Fibroblast of skin of left quadriceps (primary cell): ENCODE data around the gene TSPAN14.

Experiments used
- DNase-seq, 2 experiments: peaks; one replicate each; pipeline ENCODE4 v3.0.0-alpha.2; 2013; ENCODE audit warnings: low read depth in 2 of 2

TSPAN14 gene

DNA sequence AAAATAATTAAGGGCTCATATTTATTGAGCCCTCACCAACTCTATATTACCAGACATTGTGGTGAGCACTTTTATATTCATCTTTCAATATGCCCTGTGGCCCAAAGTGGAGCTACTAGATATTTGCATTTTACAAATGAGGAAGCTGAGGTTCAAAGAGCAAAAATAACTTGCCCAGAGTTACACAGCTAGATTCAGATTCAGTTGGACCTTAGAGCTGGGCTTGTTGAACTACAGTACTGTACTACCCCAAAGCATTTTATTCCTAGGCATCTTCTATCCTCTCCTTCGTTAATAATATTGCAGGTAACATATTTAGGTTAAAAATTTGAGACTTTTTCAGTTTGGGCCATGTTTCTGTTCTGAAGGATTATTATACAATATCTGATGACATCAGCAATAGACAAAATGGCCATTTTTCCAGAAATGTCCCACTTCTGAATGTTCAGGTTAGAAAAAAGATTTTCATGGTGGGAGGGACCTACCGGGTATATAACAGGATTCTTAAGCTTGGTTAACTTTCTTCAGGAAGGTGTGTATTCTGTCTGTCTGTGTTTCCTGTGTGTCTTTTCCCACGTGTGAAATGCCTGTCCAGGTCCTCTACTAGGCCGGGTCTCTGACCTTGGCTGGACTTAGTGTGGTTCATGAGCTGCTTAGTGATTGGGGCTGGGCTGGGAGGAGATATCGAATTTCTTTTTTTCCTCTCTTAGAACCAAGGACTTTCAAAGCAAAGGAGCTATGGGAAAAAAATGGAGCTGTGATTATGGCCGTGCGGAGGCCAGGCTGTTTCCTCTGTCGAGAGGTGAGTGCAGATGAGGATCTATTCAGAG is 32.2 kb upstream of the TSPAN14 start:
- no peak for DNase-seq

- DNase-seq = no peak
Observed at GRCh38 chr10:80425901-80426300, 28.2 kb upstream of the TSPAN14 start.

DNA sequence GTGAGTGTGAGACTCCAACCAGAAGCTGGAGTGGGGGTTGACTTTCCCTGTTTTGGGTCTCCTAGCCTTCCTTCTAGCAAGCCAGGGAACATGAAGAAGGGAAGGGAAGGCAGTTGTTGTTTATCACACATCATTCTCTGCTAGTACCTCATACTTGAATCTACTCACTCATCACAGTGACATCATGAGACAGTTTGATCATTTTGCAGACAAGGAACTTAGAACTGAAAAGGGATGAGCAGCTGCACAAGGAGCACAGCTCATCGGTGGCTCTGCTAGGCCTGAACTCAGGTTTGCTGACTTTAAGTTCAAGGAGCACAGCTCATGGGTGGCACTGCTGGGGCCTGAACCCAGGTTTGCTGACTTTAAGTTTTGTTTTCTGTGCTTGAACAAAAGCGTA is 26.6 kb upstream of the TSPAN14 start:
- no peak for DNase-seq

GRCh38 chr10:80429521-80429973 is 24.6 kb upstream of the TSPAN14 start:
- DNase-seq = no peak

DNA sequence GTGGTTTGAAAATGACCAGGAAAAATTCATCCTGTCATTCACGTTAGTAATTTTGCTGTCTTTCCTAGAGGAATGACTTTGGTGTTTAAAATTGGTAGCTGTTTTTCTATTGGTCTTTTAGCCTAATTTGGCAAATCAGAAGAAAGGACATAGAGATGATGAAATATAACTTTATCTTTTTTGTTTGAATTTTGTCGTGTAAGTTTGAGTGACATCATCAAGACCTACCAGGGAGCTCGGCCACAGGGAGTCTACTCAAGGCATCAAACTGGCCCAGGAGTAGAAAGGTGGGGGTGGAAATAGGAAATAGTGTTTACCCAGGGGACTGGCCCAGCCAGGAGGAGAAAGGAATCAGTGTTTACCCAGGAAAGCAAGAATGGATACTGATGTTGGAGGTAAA is 21.0 kb upstream of the TSPAN14 start:
- no peak for DNase-seq

DNA sequence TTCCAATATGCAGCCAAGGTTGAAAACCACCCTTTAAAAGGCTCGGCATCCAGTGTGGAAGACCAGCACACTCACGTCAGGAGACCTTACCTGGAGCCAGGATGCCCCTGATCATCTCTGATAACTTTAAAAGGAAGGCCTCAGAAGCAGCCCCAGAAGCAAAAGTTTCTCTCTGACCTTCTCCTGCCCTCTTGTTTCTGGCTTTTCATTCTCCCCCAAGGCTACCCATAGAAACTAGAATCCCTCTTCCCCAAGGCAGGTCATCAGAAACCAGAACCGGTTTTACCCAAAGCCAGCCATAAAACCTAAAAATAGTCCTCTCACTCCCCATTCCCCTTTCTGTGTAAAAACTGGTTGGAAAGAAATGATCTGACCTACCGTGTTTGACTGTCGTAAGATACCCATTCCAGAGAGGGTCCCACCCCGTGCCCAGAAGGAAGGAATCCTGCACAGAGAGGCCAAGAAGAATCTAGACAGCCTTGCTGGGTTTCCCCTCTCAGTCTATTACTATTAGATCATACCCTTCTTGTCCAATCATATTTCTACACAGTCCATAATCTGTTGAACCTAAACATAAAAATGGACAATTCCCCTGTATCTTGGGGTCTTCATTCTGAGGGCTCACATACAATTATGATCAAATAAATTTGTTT is 17.5 kb upstream of the TSPAN14 start:
- no peak for DNase-seq

GRCh38 chr10:80437227-80437626 is 16.9 kb upstream of the TSPAN14 start:
- DNase-seq = no peak

- DNase-seq = no peak
Observed at GRCh38 chr10:80441831-80442230, 12.3 kb upstream of the TSPAN14 start.

DNA sequence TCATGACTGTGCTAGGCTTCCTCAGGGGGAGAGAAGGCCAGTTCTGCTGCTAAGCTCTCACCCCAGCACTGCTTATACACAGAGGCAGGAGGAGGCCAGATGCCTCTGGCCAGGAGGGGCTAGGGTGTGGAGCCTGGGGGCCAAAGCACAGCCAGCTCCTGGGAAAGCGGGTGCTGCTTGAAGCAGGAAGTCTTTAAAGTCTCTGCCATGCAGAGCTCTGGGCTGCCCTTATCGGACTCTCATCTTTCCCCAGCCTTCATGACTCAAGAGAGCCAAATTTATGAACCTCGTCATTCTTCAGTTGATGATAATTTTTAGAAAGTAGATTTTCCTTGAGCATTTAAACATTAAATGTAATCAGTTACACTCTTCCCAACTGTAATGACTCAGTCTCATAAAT is 11.2 kb upstream of the TSPAN14 start:
- no peak for DNase-seq

- DNase-seq = no peak
Observed at GRCh38 chr10:80443531-80443974, 10.6 kb upstream of the TSPAN14 start.

GRCh38 chr10:80444124-80444523 is 10.0 kb upstream of the TSPAN14 start:
- no peak for DNase-seq

DNA sequence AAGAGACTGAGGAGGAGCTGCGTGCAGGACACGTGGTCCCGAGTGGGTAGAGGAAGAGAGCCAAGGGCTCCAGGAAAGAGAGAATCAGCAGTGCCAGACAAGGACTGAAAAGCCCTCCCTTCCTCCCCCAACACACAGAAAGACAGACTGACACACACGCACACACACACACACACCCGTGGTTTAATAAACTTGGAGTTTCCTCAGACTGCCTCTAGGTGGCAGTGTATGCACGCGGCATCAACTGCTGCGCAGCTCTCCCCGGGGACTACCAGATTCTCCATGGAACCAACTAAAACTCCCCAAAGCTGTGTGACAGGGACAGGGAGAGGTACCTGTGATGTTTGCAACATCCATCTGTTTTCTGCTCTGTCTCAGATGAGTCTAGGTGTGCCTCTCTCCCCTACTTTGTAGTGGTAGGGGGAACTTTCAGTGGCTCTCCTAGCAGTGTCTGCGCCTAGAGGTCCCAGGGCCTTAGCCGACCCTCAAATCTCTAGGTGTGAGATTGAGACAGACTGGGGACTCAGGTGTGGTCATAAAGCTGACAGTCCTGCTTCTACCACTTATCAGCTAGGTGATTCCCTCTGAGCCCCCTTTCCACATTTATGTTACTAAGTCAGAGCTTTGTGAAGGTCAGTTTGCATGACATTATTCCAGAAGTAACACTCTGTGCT is 9.3 kb upstream of the TSPAN14 start:
- peak; percentile 51 to 55 for DNase-seq

GRCh38 chr10:80447436-80448190 is 6.5 kb upstream of the TSPAN14 start:
- DNase-seq = no peak

- no peak for DNase-seq
Observed at GRCh38 chr10:80448209-80448942, 5.7 kb upstream of the TSPAN14 start.

DNA sequence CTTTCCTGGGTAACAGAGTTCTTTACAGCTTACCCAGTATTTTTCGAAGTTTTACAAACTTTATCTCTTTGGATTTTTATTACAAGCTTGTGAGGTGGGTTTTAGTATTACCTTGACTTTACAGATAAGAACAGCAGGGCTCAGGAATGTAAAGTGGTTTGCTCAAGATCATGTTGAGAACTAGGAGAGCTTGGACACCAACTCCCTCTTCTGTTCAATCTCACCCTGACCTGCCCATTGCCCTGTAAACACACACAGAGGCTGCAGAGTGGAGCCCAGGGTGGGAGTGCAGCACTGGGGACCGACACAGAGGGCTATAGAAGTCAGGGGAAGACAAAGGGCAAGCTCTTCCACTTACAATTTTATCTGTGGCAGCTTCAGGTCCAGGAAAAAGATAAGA is 4.6 kb upstream of the TSPAN14 start:
- DNase-seq = no peak

- no peak for DNase-seq
Observed at GRCh38 chr10:80451132-80451531, 3.0 kb upstream of the TSPAN14 start.

- DNase-seq = no peak
Observed at GRCh38 chr10:80452069-80452468, 2.0 kb upstream of the TSPAN14 start.

DNA sequence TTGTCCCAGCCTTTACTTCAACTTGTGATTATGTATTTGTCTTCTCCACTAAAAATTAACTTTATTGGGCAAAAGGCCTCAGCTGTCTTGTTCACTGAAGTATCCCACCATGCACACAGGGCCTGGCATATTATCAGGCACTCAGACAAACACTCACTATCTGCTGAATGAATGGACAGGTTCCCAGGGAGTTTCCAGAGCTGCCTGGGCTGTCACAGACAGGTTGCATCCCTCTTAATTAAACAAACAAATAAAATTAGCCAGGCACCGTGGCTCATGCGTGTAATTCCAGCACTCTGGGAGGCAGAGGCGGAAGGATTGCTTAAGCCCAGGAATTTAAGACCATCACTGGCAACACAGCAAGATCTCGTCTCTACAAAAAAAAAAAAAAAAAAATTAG is 1.5 kb upstream of the TSPAN14 start:
- DNase-seq = no peak

GRCh38 chr10:80453056-80453841 is 861 bp upstream of the TSPAN14 start:
- no peak for DNase-seq
